WTC11 (cell line): ENCODE data around the gene SPRYD3. TPM values are rescaled to one million over a fixed set of nuclear protein-coding genes. Genes with fewer than 3 reads are reported as not detected.

Source experiments
- ATAC-seq: fragments of 200-7000 bp; cut with Tn5 transposase; 2 replicates; pipeline ENCODE4 v1.10.0; 2021; ENCODE audit warnings: mild to moderate bottlenecking, moderate library complexity
- CTCF ChIA-PET: fragments of 300-600 bp; sonication (Branson Sonifier 250); formaldehyde crosslinking; loops from one replicate; lab custom pipeline; 2021; ENCODE audit warnings: antibody characterized with exemption; lab: Charles Lee
- POLR2A ChIA-PET: fragments of 350-600 bp; sonication (Branson Sonifier 250); formaldehyde crosslinking; loops from one replicate; lab custom pipeline; 2021; ENCODE audit warnings: antibody characterized with exemption; lab: Charles Lee
- DNase-seq: peaks from one replicate; pipeline ENCODE4 v3.0.0; 2021; ENCODE audit warnings: low spot score
- H3K27ac Mint-ChIP-seq: 2 replicates; pipeline ENCODE4 v1.8.0; 2021; ENCODE audit warnings: mixed read lengths
- H3K27me3 Mint-ChIP-seq: 2 replicates; pipeline ENCODE4 v1.8.0; 2021; ENCODE audit warnings: low read depth, mild to moderate bottlenecking, moderate library complexity, mixed read lengths
- H3K36me3 Mint-ChIP-seq: 2 replicates; pipeline ENCODE4 v1.8.0; 2021; ENCODE audit warnings: mixed read lengths
- H3K4me1 Mint-ChIP-seq: 2 replicates; pipeline ENCODE4 v1.8.0; 2022; ENCODE audit warnings: mixed read lengths
- H3K4me3 Mint-ChIP-seq: 2 replicates; pipeline ENCODE4 v1.8.0; 2021; ENCODE audit warnings: mild to moderate bottlenecking, moderate library complexity, mixed read lengths
- H3K9me3 Mint-ChIP-seq: 2 replicates; pipeline ENCODE4 v1.8.0; 2021; ENCODE audit warnings: mixed read lengths
- ATF6 ChIP-seq: sonication (generic); formaldehyde crosslinking; IDR thresholded peaks from 2 replicates; pipeline ENCODE4 v1.8.1; 2023; ENCODE audit warnings: mild to moderate bottlenecking, missing genetic modification reagents
- ELF4 ChIP-seq: sonication (generic); formaldehyde crosslinking; IDR thresholded peaks from 2 replicates; pipeline ENCODE4 v1.8.1; 2022; ENCODE audit warnings: low read depth, mild to moderate bottlenecking, moderate library complexity, missing genetic modification reagents
- FOXK1 ChIP-seq: sonication (generic); formaldehyde crosslinking; IDR thresholded peaks from 2 replicates; pipeline ENCODE4 v1.8.0; 2022; ENCODE audit warnings: mild to moderate bottlenecking, moderate library complexity, missing genetic modification reagents
- JAZF1 ChIP-seq: fragments of 250-450 bp; sonication (Bioruptor Pico); IDR thresholded peaks from 2 replicates; pipeline ENCODE4 v1.9.0; 2021; ENCODE audit warnings: moderate library complexity, mild to moderate bottlenecking, inconsistent platforms
- PRDM15 ChIP-seq: sonication (generic); formaldehyde crosslinking; IDR thresholded peaks from 2 replicates; pipeline ENCODE4 v1.8.0; 2022; ENCODE audit warnings: missing genetic modification reagents
- TCF7 ChIP-seq: sonication (generic); formaldehyde crosslinking; IDR thresholded peaks from 2 replicates; pipeline ENCODE4 v1.8.0; 2022; ENCODE audit warnings: mild to moderate bottlenecking, low read depth, missing genetic modification reagents, moderate library complexity
- TEAD1 ChIP-seq: sonication (generic); formaldehyde crosslinking; IDR thresholded peaks from 2 replicates; pipeline ENCODE4 v1.8.0; 2022; ENCODE audit warnings: mild to moderate bottlenecking, missing genetic modification reagents
- ZNF219 ChIP-seq: sonication (generic); formaldehyde crosslinking; IDR thresholded peaks from 2 replicates; pipeline ENCODE4 v1.8.0; 2023; ENCODE audit warnings: missing genetic modification reagents, mild to moderate bottlenecking, borderline replicate concordance
- ZNF317 ChIP-seq: sonication (generic); formaldehyde crosslinking; IDR thresholded peaks from 2 replicates; pipeline ENCODE4 v1.8.1; 2023; ENCODE audit warnings: low read depth, mild to moderate bottlenecking, moderate library complexity, missing genetic modification reagents, borderline replicate concordance
- ZNF425 ChIP-seq: fragments of 250-450 bp; sonication (Bioruptor Pico); conservative IDR thresholded peaks from 2 replicates; pipeline ENCODE4 v1.9.0; 2021; ENCODE audit warnings: mild to moderate bottlenecking
- total RNA-seq: library from RNA; stranded (reverse); gene quantifications from 3 replicates; pipeline ENCODE4 v1.2.3, GENCODE V29; 2021
- TF ChIP-seq, protein P1 (sequence below): fragments of 250-450 bp; sonication (Bioruptor Pico); IDR thresholded peaks from 2 replicates; pipeline ENCODE4 v1.9.0; 2021; ENCODE audit warnings: moderate library complexity, mild to moderate bottlenecking, inconsistent platforms, borderline replicate concordance
- TF ChIP-seq, protein P2 (sequence below): sonication (generic); formaldehyde crosslinking; IDR thresholded peaks from 2 replicates; pipeline ENCODE4 v1.8.1; 2023; ENCODE audit warnings: mild to moderate bottlenecking, missing genetic modification reagents, borderline replicate concordance
- TF ChIP-seq, protein P3 (sequence below): fragments of 200-600 bp; IDR thresholded peaks from 2 replicates; pipeline ENCODE4 v1.8.0; 2022; ENCODE audit warnings: antibody characterized with exemption
- TF ChIP-seq, protein P4 (sequence below): sonication (generic); formaldehyde crosslinking; IDR thresholded peaks from 2 replicates; pipeline ENCODE4 v1.8.1; 2023; ENCODE audit warnings: mild to moderate bottlenecking, missing genetic modification reagents

The SPRYD3 gene
- total RNA-seq, 1 experiment from 2014 or later, result 11.9 TPM

DNA sequence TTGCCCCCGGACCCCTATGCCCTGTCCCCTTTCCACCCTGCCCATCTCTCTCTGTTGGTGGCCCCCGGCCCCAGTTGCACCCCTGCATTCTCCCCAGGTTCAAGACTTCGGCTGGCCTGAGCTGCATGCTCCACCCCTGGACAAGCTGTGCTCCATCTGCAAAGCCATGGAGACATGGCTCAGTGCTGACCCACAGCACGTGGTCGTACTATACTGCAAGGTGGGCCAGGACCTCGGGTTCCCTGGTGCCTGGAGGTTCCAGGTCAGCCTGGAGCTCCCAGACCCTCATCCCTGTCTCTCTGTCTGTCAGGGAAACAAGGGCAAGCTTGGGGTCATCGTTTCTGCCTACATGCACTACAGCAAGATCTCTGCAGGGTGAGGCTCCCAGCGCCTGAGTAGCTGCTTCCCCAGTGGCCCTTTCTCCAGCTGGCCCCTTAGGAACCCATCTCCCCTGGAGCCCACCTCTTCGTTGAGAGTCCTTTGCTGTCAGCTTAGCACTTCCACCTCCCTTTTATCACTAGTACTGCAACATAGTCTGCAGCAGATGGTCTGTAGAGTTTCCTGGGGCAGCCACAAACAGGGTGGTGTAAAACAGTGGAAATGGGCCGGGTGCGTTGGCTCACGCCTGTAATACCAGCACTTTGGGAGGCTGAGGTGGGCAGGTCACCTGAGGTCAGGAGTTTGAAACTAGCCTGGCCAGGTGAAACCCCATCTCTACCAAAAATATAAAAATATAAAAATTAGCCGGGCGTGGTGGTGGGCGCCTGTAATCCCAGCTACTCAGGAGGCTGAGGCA lies 23.5 kb downstream of the SPRYD3 start:
- H3K4me1 Mint-ChIP-seq, result peaks cover 21% of the 10 kb centered on the region
- peaks cover 48% of the 10 kb centered on the region for H3K27me3 Mint-ChIP-seq
- no peak overlapping the region for H3K27ac Mint-ChIP-seq
- CTCF ChIA-PET, result interaction anchor here (1.9 to 5.6 kb wide), 4 partner anchors 8 to 43 kb away, joined by 8 to 151 read pairs (median 34); partner anchors contain the start of gene SPRYD3
- no peak for DNase-seq
- TF ChIP-seq, protein P1, sequence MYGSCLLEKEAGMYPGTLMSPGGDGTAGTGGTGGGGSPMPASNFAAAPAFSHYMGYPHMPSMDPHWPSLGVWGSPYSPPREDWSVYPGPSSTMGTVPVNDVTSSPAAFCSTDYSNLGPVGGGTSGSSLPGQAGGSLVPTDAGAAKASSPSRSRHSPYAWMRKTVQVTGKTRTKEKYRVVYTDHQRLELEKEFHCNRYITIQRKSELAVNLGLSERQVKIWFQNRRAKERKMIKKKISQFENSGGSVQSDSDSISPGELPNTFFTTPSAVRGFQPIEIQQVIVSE (CRISPR knock-in tag), result no peak
- TF ChIP-seq ZNF317 (CRISPR knock-in tag), result peak; percentile 88
- TF ChIP-seq, all 79 proteins: peak for 1
- no peak overlapping the region; the same call in 1 of the 2 replicates for H3K4me3 Mint-ChIP-seq
- no peak for ATAC-seq
- POLR2A ChIA-PET, result no interaction called here
- H3K9me3 Mint-ChIP-seq, result no peaks in the 10 kb centered on the region
- H3K36me3 Mint-ChIP-seq, result peaks cover 7% of the 10 kb centered on the region

GRCh38 chr12:53054112-53054878 lies 24.9 kb downstream of the SPRYD3 start:
- Mint-ChIP-seq H3K27me3 (peaks cover 40% of the 10 kb centered on the region), H3K9me3 (no peaks in the 10 kb centered on the region), H3K27ac (peak overlapping the region; percentile 98), H3K36me3 (peaks cover 7% of the 10 kb centered on the region), H3K4me3 (peak overlapping the region; percentile 94), H3K4me1 (peaks cover 30% of the 10 kb centered on the region)
- peak; percentile 75 for ATAC-seq
- DNase-seq, result peak; percentile 97
- POLR2A ChIA-PET, result interaction anchor here (0.7 to 1.9 kb wide), 5 partner anchors 9 to 48 kb away, joined by 3 to 10 read pairs (median 3); partner anchors contain the start of genes EIF4B and SPRYD3
- CTCF ChIA-PET, result interaction anchor here (0.6 to 5.6 kb wide), 44 partner anchors 8 to 1387 kb away, joined by 3 to 151 read pairs (median 4); partner anchors contain the start of genes AAAS, CSAD, EIF4B and IGFBP6
- TF ChIP-seq PRDM15 (CRISPR knock-in tag) (no peak), TEAD1 (CRISPR knock-in tag) (0 out of 2 replicates have a peak, but pooled peaks have one; percentile 20), ZNF425 (no peak), TCF7 (CRISPR knock-in tag) (no peak), JAZF1 (no peak), FOXK1 (CRISPR knock-in tag) (no peak), ATF6 (CRISPR knock-in tag) (no peak), ZNF219 (no peak), ELF4 (no peak)
- TF ChIP-seq, protein P2, sequence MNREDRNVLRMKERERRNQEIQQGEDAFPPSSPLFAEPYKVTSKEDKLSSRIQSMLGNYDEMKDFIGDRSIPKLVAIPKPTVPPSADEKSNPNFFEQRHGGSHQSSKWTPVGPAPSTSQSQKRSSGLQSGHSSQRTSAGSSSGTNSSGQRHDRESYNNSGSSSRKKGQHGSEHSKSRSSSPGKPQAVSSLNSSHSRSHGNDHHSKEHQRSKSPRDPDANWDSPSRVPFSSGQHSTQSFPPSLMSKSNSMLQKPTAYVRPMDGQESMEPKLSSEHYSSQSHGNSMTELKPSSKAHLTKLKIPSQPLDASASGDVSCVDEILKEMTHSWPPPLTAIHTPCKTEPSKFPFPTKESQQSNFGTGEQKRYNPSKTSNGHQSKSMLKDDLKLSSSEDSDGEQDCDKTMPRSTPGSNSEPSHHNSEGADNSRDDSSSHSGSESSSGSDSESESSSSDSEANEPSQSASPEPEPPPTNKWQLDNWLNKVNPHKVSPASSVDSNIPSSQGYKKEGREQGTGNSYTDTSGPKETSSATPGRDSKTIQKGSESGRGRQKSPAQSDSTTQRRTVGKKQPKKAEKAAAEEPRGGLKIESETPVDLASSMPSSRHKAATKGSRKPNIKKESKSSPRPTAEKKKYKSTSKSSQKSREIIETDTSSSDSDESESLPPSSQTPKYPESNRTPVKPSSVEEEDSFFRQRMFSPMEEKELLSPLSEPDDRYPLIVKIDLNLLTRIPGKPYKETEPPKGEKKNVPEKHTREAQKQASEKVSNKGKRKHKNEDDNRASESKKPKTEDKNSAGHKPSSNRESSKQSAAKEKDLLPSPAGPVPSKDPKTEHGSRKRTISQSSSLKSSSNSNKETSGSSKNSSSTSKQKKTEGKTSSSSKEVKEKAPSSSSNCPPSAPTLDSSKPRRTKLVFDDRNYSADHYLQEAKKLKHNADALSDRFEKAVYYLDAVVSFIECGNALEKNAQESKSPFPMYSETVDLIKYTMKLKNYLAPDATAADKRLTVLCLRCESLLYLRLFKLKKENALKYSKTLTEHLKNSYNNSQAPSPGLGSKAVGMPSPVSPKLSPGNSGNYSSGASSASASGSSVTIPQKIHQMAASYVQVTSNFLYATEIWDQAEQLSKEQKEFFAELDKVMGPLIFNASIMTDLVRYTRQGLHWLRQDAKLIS (CRISPR knock-in tag), result no peak
- TF ChIP-seq, protein P3, sequence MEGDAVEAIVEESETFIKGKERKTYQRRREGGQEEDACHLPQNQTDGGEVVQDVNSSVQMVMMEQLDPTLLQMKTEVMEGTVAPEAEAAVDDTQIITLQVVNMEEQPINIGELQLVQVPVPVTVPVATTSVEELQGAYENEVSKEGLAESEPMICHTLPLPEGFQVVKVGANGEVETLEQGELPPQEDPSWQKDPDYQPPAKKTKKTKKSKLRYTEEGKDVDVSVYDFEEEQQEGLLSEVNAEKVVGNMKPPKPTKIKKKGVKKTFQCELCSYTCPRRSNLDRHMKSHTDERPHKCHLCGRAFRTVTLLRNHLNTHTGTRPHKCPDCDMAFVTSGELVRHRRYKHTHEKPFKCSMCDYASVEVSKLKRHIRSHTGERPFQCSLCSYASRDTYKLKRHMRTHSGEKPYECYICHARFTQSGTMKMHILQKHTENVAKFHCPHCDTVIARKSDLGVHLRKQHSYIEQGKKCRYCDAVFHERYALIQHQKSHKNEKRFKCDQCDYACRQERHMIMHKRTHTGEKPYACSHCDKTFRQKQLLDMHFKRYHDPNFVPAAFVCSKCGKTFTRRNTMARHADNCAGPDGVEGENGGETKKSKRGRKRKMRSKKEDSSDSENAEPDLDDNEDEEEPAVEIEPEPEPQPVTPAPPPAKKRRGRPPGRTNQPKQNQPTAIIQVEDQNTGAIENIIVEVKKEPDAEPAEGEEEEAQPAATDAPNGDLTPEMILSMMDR, result no peak
- TF ChIP-seq, protein P4, sequence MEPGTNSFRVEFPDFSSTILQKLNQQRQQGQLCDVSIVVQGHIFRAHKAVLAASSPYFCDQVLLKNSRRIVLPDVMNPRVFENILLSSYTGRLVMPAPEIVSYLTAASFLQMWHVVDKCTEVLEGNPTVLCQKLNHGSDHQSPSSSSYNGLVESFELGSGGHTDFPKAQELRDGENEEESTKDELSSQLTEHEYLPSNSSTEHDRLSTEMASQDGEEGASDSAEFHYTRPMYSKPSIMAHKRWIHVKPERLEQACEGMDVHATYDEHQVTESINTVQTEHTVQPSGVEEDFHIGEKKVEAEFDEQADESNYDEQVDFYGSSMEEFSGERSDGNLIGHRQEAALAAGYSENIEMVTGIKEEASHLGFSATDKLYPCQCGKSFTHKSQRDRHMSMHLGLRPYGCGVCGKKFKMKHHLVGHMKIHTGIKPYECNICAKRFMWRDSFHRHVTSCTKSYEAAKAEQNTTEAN, result no peak
